Astrocyte of the cerebellum (primary cell): Measurements from ENCODE around the gene ATP5MC2.

Experiments used
- DNase-seq: peaks from one replicate; pipeline ENCODE4 v3.0.0-alpha.2; 2011; ENCODE audit warnings: low read depth
- H3K4me3 ChIP-seq: 2 replicates; pipeline ENCODE4 v1.5.1; 2011; ENCODE audit warnings: mild to moderate bottlenecking, low read depth, low read length, moderate library complexity
- in situ Hi-C: cut with HindIII; loops from 2 replicates; pipeline ENCODE4 v1.10.0; 2017; ENCODE audit warnings: low sequenced_read_pairs
- TF ChIP-seq, protein P1 (sequence below): IDR thresholded peaks from 2 replicates; pipeline ENCODE4 v1.5.1; 2012; ENCODE audit warnings: low read length, low read depth, moderate library complexity, mild to moderate bottlenecking; ENCODE audit errors: missing control alignments

The ATP5MC2 gene

DNA sequence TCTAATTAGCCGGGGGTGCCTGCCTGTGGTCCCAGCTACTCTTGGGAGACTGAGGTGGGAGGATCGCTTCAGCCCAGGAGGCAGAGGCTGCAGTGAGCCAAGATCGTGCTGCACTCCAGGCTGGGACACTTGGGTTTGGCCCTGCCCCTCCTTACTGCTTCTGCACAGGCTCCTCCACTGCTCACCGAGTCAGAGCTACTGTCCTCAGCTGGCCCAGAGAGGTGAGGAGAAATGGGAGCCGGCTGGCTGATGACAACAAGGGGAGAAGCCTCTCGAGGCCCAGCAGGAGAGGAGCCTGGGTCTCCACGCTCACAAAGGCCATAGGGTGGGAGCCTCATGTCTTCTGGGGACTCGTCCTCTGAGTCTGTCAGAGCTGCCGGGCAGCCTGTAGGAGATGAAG lies 37.6 kb upstream of the ATP5MC2 start:
- H3K4me3 ChIP-seq = no peak overlapping the region
- in situ Hi-C loops = no loop called here
- no peak for DNase-seq
- TF ChIP-seq, protein P1, sequence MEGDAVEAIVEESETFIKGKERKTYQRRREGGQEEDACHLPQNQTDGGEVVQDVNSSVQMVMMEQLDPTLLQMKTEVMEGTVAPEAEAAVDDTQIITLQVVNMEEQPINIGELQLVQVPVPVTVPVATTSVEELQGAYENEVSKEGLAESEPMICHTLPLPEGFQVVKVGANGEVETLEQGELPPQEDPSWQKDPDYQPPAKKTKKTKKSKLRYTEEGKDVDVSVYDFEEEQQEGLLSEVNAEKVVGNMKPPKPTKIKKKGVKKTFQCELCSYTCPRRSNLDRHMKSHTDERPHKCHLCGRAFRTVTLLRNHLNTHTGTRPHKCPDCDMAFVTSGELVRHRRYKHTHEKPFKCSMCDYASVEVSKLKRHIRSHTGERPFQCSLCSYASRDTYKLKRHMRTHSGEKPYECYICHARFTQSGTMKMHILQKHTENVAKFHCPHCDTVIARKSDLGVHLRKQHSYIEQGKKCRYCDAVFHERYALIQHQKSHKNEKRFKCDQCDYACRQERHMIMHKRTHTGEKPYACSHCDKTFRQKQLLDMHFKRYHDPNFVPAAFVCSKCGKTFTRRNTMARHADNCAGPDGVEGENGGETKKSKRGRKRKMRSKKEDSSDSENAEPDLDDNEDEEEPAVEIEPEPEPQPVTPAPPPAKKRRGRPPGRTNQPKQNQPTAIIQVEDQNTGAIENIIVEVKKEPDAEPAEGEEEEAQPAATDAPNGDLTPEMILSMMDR = no peak

- in situ Hi-C loops = no loop called here
- DNase-seq = no peak
- H3K4me3 ChIP-seq = no peak overlapping the region
- TF ChIP-seq, protein P1 = no peak
These were observed 36.3 kb upstream of the ATP5MC2 start for GRCh38 chr12:53712059-53712643.

- TF ChIP-seq, protein P1 = no peak
These were observed 34.2 kb upstream of the ATP5MC2 start for GRCh38 chr12:53710091-53710490.

DNA sequence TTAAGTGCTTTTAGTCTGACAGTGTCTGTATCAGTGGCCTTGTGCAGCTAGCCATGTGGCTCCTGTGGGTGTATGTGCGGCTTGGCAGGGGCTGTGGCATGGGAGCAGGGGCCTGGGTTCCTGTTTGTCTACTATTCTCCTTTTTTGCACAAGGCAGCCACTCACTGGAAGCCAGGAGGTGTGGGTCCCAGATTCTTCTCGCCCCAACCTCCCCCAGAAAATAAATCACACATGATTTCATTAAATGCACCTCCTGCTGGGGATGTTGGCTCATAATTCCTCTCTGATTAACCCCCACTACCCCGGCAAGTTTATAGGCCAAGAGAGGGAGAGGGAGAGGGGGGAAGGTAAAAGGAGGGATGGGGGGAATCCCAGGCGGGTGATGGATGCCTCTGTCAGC lies 33.8 kb upstream of the ATP5MC2 start:
- in situ Hi-C loops = no loop called here
- TF ChIP-seq, protein P1 = no peak
- no peak overlapping the region for H3K4me3 ChIP-seq
- no peak for DNase-seq

More at GRCh38 chr12:53710091-53710490, 34.2 kb upstream of the ATP5MC2 start:
- in situ Hi-C loops = no loop called here
- no peak for DNase-seq
- no peak overlapping the region for H3K4me3 ChIP-seq

DNA sequence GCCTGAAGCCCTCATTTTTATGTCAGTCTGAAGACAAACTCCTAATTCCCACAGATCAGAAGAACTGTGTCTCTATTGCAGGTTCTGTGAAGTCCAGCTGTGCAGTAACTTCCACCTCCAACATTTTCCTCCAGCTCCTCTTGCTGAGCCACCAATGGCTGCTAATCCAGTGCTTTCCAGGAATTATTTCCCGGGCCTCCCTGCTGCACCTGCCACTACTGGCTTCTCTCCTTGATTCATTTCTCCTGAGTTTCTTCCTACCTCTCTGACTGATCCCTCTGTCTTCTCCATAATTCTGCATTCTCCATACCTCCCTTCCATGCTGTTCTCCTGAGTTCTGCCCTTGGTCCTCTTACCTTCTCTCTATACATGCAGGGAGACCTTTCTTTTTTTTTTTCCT lies 30.2 kb upstream of the ATP5MC2 start:
- no peak for DNase-seq
- no peak overlapping the region for H3K4me3 ChIP-seq
- in situ Hi-C loops = no loop called here
- TF ChIP-seq, protein P1 = no peak

GRCh38 chr12:53703756-53704155 lies 27.9 kb upstream of the ATP5MC2 start:
- TF ChIP-seq, protein P1 = no peak
- no peak overlapping the region for H3K4me3 ChIP-seq
- peak; percentile 54 for DNase-seq
- in situ Hi-C loops = loop anchor here (5.0 kb wide), 1 partner anchor 44 kb away; no protein-coding TSS in a partner anchor
